ENCODE data around the gene CETN1.

Gene CETN1

GRCh38 chr18:577643-578375, 2.4 kb upstream of the CETN1 start:
- H3K4me3 ChIP-seq (ENCODE audit: insufficient read length, low read depth), result no peak overlapping the region
- no peak overlapping the region for H3K9ac ChIP-seq (ENCODE audit: insufficient read length, low read depth)
- H3K36me3 ChIP-seq (ENCODE audit: insufficient read depth, insufficient read length, low read length), result no peaks in the 10 kb centered on the region
- TF ChIP-seq YY1 (IDR thresholded peaks at IDR 0.05; ENCODE audit: insufficient read depth, insufficient read length) (no peak), SUZ12 (IDR thresholded peaks at IDR 0.05; ENCODE audit: extremely low read depth, insufficient read depth, insufficient read length) (no peak), ZNF274 (IDR thresholded peaks at IDR 0.05; ENCODE audit: low read depth, low read length) (no peak)
- DNase-seq (ENCODE audit: low read depth, low spot score), result no peak
- H3K9me3 ChIP-seq (ENCODE audit: insufficient read depth, low read length), result no peaks in the 10 kb centered on the region
- no peaks in the 10 kb centered on the region for H3K27me3 ChIP-seq (ENCODE audit: insufficient read depth, insufficient read length)
- no peaks in the 10 kb centered on the region for H3K4me1 ChIP-seq (ENCODE audit: insufficient read depth, insufficient read length)

- H3K9ac ChIP-seq (ENCODE audit: insufficient read length, low read depth), result no peak overlapping the region
- no peak for TF ChIP-seq SUZ12 (IDR thresholded peaks at IDR 0.05; ENCODE audit: extremely low read depth, insufficient read depth, insufficient read length)
- no peak for TF ChIP-seq ZNF274 (IDR thresholded peaks at IDR 0.05; ENCODE audit: low read depth, low read length)
- TF ChIP-seq YY1 (IDR thresholded peaks at IDR 0.05; ENCODE audit: insufficient read depth, insufficient read length), result no peak
- no peaks in the 10 kb centered on the region for H3K36me3 ChIP-seq (ENCODE audit: insufficient read depth, insufficient read length, low read length)
- H3K9me3 ChIP-seq (ENCODE audit: insufficient read depth, low read length), result peaks cover 7% of the 10 kb centered on the region; the same call in 1 of the 2 replicates
- H3K4me3 ChIP-seq (ENCODE audit: insufficient read length, low read depth), result no peak overlapping the region
- no peak for DNase-seq (ENCODE audit: low read depth, low spot score)
- no peaks in the 10 kb centered on the region for H3K4me1 ChIP-seq (ENCODE audit: insufficient read depth, insufficient read length)
- no peaks in the 10 kb centered on the region for H3K27me3 ChIP-seq (ENCODE audit: insufficient read depth, insufficient read length)
Measured at GRCh38 chr18:579238-579637, 942 bp upstream of the CETN1 start.

- Histone ChIP-seq H3K9ac (ENCODE audit: insufficient read length, low read depth) (no peak overlapping the region), H3K4me1 (ENCODE audit: insufficient read depth, insufficient read length) (no peaks in the 10 kb centered on the region), H3K36me3 (ENCODE audit: insufficient read depth, insufficient read length, low read length) (no peaks in the 10 kb centered on the region), H3K4me3 (ENCODE audit: insufficient read length, low read depth) (no peak overlapping the region), H3K27me3 (ENCODE audit: insufficient read depth, insufficient read length) (no peaks in the 10 kb centered on the region), H3K9me3 (ENCODE audit: insufficient read depth, low read length) (peaks cover 7% of the 10 kb centered on the region; the same call in 1 of the 2 replicates)
- TF ChIP-seq YY1 (IDR thresholded peaks at IDR 0.05; ENCODE audit: insufficient read depth, insufficient read length), result no peak
- no peak for TF ChIP-seq ZNF274 (IDR thresholded peaks at IDR 0.05; ENCODE audit: low read depth, low read length)
- no peak for TF ChIP-seq SUZ12 (IDR thresholded peaks at IDR 0.05; ENCODE audit: extremely low read depth, insufficient read depth, insufficient read length)
- no peak for DNase-seq (ENCODE audit: low read depth, low spot score)
Measured at GRCh38 chr18:581096-581495, 916 bp downstream of the CETN1 start.

- H3K27me3 ChIP-seq (ENCODE audit: insufficient read depth, insufficient read length), result no peaks in the 10 kb centered on the region
Measured at GRCh38 chr18:582465-582864, 2.3 kb downstream of the CETN1 start.

GRCh38 chr18:595068-595467, 14.9 kb downstream of the CETN1 start:
- DNase-seq (ENCODE audit: low read depth, low spot score), result no peak
- no peak overlapping the region for H3K9ac ChIP-seq (ENCODE audit: insufficient read length, low read depth)
- H3K4me3 ChIP-seq (ENCODE audit: insufficient read length, low read depth), result no peak overlapping the region
- no peaks in the 10 kb centered on the region for H3K36me3 ChIP-seq (ENCODE audit: insufficient read depth, insufficient read length, low read length)
- H3K27me3 ChIP-seq (ENCODE audit: insufficient read depth, insufficient read length), result no peaks in the 10 kb centered on the region
- TF ChIP-seq SUZ12 (IDR thresholded peaks at IDR 0.05; ENCODE audit: extremely low read depth, insufficient read depth, insufficient read length) (no peak), ZNF274 (IDR thresholded peaks at IDR 0.05; ENCODE audit: low read depth, low read length) (no peak), YY1 (IDR thresholded peaks at IDR 0.05; ENCODE audit: insufficient read depth, insufficient read length) (no peak)
- peaks cover 2% of the 10 kb centered on the region for H3K4me1 ChIP-seq (ENCODE audit: insufficient read depth, insufficient read length)
- H3K9me3 ChIP-seq (ENCODE audit: insufficient read depth, low read length), result no peaks in the 10 kb centered on the region; the same call in 1 of the 2 replicates

More at GRCh38 chr18:582465-582864, 2.3 kb downstream of the CETN1 start:
- H3K9me3 ChIP-seq (ENCODE audit: insufficient read depth, low read length), result peaks cover 7% of the 10 kb centered on the region; the same call in 1 of the 2 replicates
- H3K36me3 ChIP-seq (ENCODE audit: insufficient read depth, insufficient read length, low read length), result no peaks in the 10 kb centered on the region
- H3K4me3 ChIP-seq (ENCODE audit: insufficient read length, low read depth), result no peak overlapping the region
- no peaks in the 10 kb centered on the region for H3K4me1 ChIP-seq (ENCODE audit: insufficient read depth, insufficient read length)
- no peak for DNase-seq (ENCODE audit: low read depth, low spot score)
- no peak overlapping the region for H3K9ac ChIP-seq (ENCODE audit: insufficient read length, low read depth)
- TF ChIP-seq SUZ12 (IDR thresholded peaks at IDR 0.05; ENCODE audit: extremely low read depth, insufficient read depth, insufficient read length) (no peak), YY1 (IDR thresholded peaks at IDR 0.05; ENCODE audit: insufficient read depth, insufficient read length) (no peak), ZNF274 (IDR thresholded peaks at IDR 0.05; ENCODE audit: low read depth, low read length) (no peak)

GRCh38 chr18:595571-595970, 15.4 kb downstream of the CETN1 start:
- no peak for DNase-seq (ENCODE audit: low read depth, low spot score)
- no peaks in the 10 kb centered on the region for H3K27me3 ChIP-seq (ENCODE audit: insufficient read depth, insufficient read length)

GRCh38 chr18:596288-596881, 16.2 kb downstream of the CETN1 start:
- Histone ChIP-seq H3K4me3 (ENCODE audit: insufficient read length, low read depth) (no peak overlapping the region), H3K27me3 (ENCODE audit: insufficient read depth, insufficient read length) (no peaks in the 10 kb centered on the region), H3K9me3 (ENCODE audit: insufficient read depth, low read length) (no peaks in the 10 kb centered on the region), H3K9ac (ENCODE audit: insufficient read length, low read depth) (no peak overlapping the region), H3K36me3 (ENCODE audit: insufficient read depth, insufficient read length, low read length) (no peaks in the 10 kb centered on the region), H3K4me1 (ENCODE audit: insufficient read depth, insufficient read length) (peaks cover 2% of the 10 kb centered on the region)
- TF ChIP-seq ZNF274 (IDR thresholded peaks at IDR 0.05; ENCODE audit: low read depth, low read length) (no peak), SUZ12 (IDR thresholded peaks at IDR 0.05; ENCODE audit: extremely low read depth, insufficient read depth, insufficient read length) (no peak), YY1 (IDR thresholded peaks at IDR 0.05; ENCODE audit: insufficient read depth, insufficient read length) (no peak)
- DNase-seq (ENCODE audit: low read depth, low spot score), result peak; percentile 60

More at GRCh38 chr18:595571-595970, 15.4 kb downstream of the CETN1 start:
- no peak overlapping the region for H3K9ac ChIP-seq (ENCODE audit: insufficient read length, low read depth)
- H3K9me3 ChIP-seq (ENCODE audit: insufficient read depth, low read length), result no peaks in the 10 kb centered on the region
- H3K4me1 ChIP-seq (ENCODE audit: insufficient read depth, insufficient read length), result peaks cover 2% of the 10 kb centered on the region
- no peak overlapping the region for H3K4me3 ChIP-seq (ENCODE audit: insufficient read length, low read depth)
- TF ChIP-seq ZNF274 (IDR thresholded peaks at IDR 0.05; ENCODE audit: low read depth, low read length), result no peak
- TF ChIP-seq SUZ12 (IDR thresholded peaks at IDR 0.05; ENCODE audit: extremely low read depth, insufficient read depth, insufficient read length), result no peak
- no peak for TF ChIP-seq YY1 (IDR thresholded peaks at IDR 0.05; ENCODE audit: insufficient read depth, insufficient read length)
- H3K36me3 ChIP-seq (ENCODE audit: insufficient read depth, insufficient read length, low read length), result no peaks in the 10 kb centered on the region

Data from NT2/D1 (cell line).